Endothelial cell (in vitro differentiated cells): ENCODE data around the gene LRRTM1. TPM values are rescaled to one million over a fixed set of nuclear protein-coding genes. Genes with fewer than 3 reads are reported as not detected.

Source experiments
- DNase-seq: peaks from one replicate; pipeline ENCODE4 v3.0.0; 2021; ENCODE audit warnings: low spot score
- H3K27ac Mint-ChIP-seq: one replicate; pipeline ENCODE4 v1.8.0; 2021; ENCODE audit warnings: mixed read lengths, inconsistent platforms; ENCODE audit not compliant: unreplicated experiment
- H3K27me3 Mint-ChIP-seq: one replicate; pipeline ENCODE4 v1.8.0; 2021; ENCODE audit warnings: mild to moderate bottlenecking, moderate library complexity, mixed read lengths, inconsistent platforms; ENCODE audit not compliant: unreplicated experiment
- H3K36me3 Mint-ChIP-seq: one replicate; pipeline ENCODE4 v1.8.0; 2021; ENCODE audit warnings: mild to moderate bottlenecking, low read depth, mixed read lengths, inconsistent platforms; ENCODE audit not compliant: unreplicated experiment
- H3K4me1 Mint-ChIP-seq: one replicate; pipeline ENCODE4 v1.8.0; 2021; ENCODE audit warnings: mild to moderate bottlenecking, mixed read lengths, inconsistent platforms; ENCODE audit not compliant: unreplicated experiment
- H3K4me3 Mint-ChIP-seq: one replicate; pipeline ENCODE4 v1.8.0; 2021; ENCODE audit warnings: mild to moderate bottlenecking, mixed read lengths, inconsistent platforms; ENCODE audit not compliant: unreplicated experiment
- H3K9me3 Mint-ChIP-seq: one replicate; pipeline ENCODE4 v1.8.0; 2021; ENCODE audit warnings: mixed read lengths, inconsistent platforms; ENCODE audit not compliant: unreplicated experiment
- total RNA-seq: library from RNA; stranded (reverse); fragmentation: NEBNext Ultra II Directional; extraction: Animal tissue kit (Norgen Biotek cat#: 25700); gene quantifications from one replicate; pipeline ENCODE4 v1.2.1, GENCODE V29; 2021; ENCODE audit not compliant: unreplicated experiment
- TF ChIP-seq, protein P1 (sequence below): fragments of 200-600 bp; sonication (generic); IDR thresholded peaks from one replicate; pipeline ENCODE4 v1.5.0; 2021; ENCODE audit warnings: antibody characterized with exemption; ENCODE audit not compliant: unreplicated experiment

LRRTM1 gene
- total RNA-seq, 1 donor from 2014 or later = not detected

DNA sequence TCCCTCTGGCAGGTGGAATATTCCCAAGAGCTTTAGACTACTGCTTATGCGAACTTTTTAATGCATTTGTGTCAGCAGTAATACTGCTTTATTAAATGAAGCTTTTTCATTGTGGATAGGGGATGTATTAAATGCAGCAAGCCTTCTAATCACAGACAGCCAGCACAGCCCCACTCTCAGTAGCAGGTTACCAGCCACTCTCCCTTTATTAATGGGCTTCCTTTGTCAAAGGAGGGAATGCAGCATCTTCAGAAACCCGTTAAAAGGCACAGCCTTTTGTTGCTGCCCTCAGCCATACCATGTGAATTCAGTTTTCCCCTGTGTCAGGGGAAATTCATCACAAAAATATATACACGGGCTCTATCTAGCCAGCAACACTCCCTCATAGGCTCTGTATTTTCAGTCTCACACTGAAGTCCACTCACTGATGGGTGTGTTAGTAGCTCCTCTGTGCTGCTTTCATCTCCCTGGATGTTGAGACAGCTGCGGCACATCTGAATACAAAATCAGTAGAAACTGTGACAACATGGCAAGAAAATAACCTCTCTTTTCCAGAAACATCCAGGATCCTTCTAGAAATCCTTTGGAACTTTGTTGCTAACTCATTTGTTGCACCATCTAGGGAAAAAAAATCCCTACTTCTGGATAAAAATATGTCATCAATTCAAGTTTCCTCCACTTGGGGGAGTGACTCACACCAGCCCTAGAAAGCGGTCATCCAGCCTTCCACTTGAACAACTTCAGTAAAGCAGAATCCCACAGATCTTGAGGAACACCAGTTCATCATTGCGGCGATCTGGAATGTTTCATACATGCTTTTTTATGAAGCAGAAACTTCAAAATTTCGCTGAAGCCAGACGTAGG lies 48.4 kb downstream of the LRRTM1 start:
- Mint-ChIP-seq H3K9me3 (no peaks in the 10 kb centered on the region), H3K27me3 (no peaks in the 10 kb centered on the region), H3K4me1 (peaks cover 3% of the 10 kb centered on the region), H3K27ac (no peak overlapping the region), H3K36me3 (no peaks in the 10 kb centered on the region), H3K4me3 (no peak overlapping the region)
- peak; percentile 7 for DNase-seq
- TF ChIP-seq, protein P1, sequence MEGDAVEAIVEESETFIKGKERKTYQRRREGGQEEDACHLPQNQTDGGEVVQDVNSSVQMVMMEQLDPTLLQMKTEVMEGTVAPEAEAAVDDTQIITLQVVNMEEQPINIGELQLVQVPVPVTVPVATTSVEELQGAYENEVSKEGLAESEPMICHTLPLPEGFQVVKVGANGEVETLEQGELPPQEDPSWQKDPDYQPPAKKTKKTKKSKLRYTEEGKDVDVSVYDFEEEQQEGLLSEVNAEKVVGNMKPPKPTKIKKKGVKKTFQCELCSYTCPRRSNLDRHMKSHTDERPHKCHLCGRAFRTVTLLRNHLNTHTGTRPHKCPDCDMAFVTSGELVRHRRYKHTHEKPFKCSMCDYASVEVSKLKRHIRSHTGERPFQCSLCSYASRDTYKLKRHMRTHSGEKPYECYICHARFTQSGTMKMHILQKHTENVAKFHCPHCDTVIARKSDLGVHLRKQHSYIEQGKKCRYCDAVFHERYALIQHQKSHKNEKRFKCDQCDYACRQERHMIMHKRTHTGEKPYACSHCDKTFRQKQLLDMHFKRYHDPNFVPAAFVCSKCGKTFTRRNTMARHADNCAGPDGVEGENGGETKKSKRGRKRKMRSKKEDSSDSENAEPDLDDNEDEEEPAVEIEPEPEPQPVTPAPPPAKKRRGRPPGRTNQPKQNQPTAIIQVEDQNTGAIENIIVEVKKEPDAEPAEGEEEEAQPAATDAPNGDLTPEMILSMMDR = peak; percentile 63

DNA sequence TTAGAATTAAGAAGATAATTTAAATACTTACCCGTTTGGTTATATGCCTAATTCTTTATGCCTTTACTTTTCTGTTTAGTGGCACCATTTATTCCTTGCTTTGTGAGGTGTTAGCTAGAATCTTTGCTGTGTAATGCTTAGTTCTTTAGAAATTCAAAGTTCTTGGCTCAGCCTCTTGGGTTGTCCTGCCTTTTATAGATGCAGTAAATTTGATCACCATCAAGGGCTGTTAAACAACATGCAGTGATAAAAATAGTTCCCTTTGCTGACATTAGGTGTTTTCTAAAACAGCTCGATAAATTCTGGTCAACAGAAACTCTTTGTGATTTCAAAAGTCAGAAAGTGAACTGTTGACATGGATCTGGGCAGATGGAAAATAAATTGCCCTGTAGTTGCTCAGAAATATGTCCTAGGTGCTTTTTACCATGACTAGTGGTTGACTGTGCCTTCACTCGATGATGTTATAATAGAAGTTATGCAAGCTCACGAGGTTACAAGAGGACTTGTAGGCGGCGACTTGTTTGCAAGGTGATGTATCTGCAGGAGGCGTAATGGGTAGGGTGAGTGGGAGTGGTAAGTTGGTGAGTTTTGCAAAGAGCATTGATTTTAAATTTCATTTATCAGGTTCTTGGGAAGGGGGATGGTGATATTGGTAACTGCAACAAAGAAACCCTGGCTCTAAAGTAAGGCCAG lies 52.1 kb downstream of the LRRTM1 start:
- Mint-ChIP-seq H3K4me1 (peaks cover 3% of the 10 kb centered on the region), H3K27me3 (no peaks in the 10 kb centered on the region), H3K9me3 (no peaks in the 10 kb centered on the region), H3K4me3 (no peak overlapping the region), H3K36me3 (no peaks in the 10 kb centered on the region), H3K27ac (no peak overlapping the region)
- no peak for DNase-seq
- TF ChIP-seq, protein P1 = no peak
